Suprapubic skin (tissue), 3 donors: ENCODE measurements around the gene SYNPO2.

Experiments
- EP300 ChIP-seq: sonication (generic); formaldehyde crosslinking; IDR thresholded peaks from one replicate; pipeline ENCODE4 v1.6.1; 2017; ENCODE audit warnings: antibody characterized with exemption
- TF ChIP-seq, protein P1 (sequence below), 2 donors: fragments of 200-600 bp in 1 of 2; fragments of 450-650 bp in 1 of 2; sonication (generic) in 1 of 2; IDR thresholded peaks; one replicate each; pipeline ENCODE4 v1.5.1; 2016 to 2019; ENCODE audit warnings: antibody characterized with exemption in 2 of 2, mild to moderate bottlenecking in 1 of 2, moderate library complexity in 1 of 2

DNA sequence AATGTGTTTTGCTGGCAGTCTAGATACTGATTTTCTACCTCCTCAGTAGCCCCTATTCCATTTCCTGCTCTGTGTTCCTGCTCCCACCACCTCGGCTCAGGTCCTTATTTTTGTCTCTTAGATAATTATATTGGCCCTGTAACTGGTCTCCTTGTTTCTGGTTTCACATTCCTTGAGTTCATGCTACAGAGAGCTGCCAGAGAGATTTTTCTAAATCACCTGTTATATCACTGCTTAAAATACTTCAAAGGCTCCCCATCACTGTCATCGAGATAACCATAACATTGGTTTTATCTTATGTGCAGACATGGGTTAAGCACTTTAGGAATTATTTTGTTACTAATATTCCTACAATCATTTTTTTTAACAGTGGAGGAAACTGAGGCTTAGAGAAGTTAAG lies 9.6 kb downstream of the SYNPO2 start:
- TF ChIP-seq EP300: no peak
- TF ChIP-seq, protein P1, sequence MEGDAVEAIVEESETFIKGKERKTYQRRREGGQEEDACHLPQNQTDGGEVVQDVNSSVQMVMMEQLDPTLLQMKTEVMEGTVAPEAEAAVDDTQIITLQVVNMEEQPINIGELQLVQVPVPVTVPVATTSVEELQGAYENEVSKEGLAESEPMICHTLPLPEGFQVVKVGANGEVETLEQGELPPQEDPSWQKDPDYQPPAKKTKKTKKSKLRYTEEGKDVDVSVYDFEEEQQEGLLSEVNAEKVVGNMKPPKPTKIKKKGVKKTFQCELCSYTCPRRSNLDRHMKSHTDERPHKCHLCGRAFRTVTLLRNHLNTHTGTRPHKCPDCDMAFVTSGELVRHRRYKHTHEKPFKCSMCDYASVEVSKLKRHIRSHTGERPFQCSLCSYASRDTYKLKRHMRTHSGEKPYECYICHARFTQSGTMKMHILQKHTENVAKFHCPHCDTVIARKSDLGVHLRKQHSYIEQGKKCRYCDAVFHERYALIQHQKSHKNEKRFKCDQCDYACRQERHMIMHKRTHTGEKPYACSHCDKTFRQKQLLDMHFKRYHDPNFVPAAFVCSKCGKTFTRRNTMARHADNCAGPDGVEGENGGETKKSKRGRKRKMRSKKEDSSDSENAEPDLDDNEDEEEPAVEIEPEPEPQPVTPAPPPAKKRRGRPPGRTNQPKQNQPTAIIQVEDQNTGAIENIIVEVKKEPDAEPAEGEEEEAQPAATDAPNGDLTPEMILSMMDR (IDR thresholded peaks at IDR 0.05): no peak
